Muscle of leg (tissue), 11 donors: ENCODE results near the gene AATK. TPM values are rescaled to one million over a fixed set of nuclear protein-coding genes. Genes with fewer than 3 reads are reported as not detected.
"Not testable (repeated sequence)": the region's sequence is repeated elsewhere in the genome, so short reads cannot be mapped to it uniquely, and the experiment has no call there.

Experiments used
- DNase-seq: peaks from one replicate; pipeline ENCODE4 v3.0.0; 2013
- H3K27ac ChIP-seq: one replicate; pipeline ENCODE4 v1.5.1; 2013; ENCODE audit warnings: mild to moderate bottlenecking, low read length, control low read depth
- H3K27me3 ChIP-seq: one replicate; pipeline ENCODE4 v1.6.1; 2013; ENCODE audit warnings: low read length; ENCODE audit not compliant: control insufficient read depth, insufficient read depth
- H3K36me3 ChIP-seq: one replicate; pipeline ENCODE4 v1.6.1; 2013; ENCODE audit warnings: low read length; ENCODE audit not compliant: control insufficient read depth, insufficient read depth
- H3K4me1 ChIP-seq: one replicate; pipeline ENCODE4 v1.6.1; 2013; ENCODE audit warnings: low read length; ENCODE audit not compliant: control insufficient read depth, insufficient read depth
- H3K4me3 ChIP-seq: one replicate; pipeline ENCODE4 v1.5.1; 2013; ENCODE audit warnings: low read length, control low read depth
- H3K9me3 ChIP-seq: replicated peaks from 2 replicates; pipeline ENCODE4 v1.6.1; 2013; ENCODE audit warnings: low read depth, low read length; ENCODE audit not compliant: control insufficient read depth
- WGBS: methylation state at CpG from one replicate; pipeline ENCODE4 v1.1.5; 2013; ENCODE audit warnings: missing lambda C conversion rate; ENCODE audit not compliant: insufficient coverage; 5-methylcytosine and 5-hydroxymethylcytosine counted together
- polyA plus RNA-seq, 8 donors: library from polyadenylated mRNA; unstranded; fragments of 120-200 nt; gene quantifications; one replicate each; pipeline versions ENCODE4 v1.2.1 to v1.2.3, GENCODE V29; 2013; ENCODE audit warnings: inconsistent platforms in 1 of 8, low replicate concordance in 1 of 8; ENCODE audit not compliant: insufficient read length in 8 of 8, insufficient read depth in 1 of 8
- total RNA-seq: library from RNA; stranded (reverse); fragments of 120-200 nt; gene quantifications from one replicate; pipeline ENCODE4 v1.2.4, GENCODE V29; 2013

The AATK gene
- total and polyA plus RNA-seq, 9 donors = 6.3 to 18.1 (median 9.6) TPM

DNA sequence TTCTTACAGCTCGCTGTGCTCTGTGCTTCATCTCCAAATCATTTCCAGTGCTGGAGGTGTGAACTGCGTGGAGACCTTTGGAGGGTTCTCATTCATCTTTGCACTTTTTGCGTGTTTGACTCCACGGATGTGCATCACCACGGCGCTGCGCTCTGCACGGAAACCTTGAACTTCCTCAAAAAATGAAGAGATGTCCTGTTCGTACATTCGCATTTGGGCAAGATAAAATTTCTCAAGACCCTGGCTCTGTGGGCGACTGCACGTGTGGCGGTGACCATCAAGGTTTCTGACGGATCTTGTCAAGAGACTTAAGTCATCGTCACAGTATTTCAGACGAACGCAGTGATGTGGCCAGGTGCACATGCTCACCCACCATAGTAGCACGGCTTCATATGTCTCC lies 11.1 kb downstream of the AATK start:
- WGBS = 92% methylated on average over 17 of the region's 18 CpGs
- H3K36me3 ChIP-seq = no peaks in the 10 kb centered on the region
- no peak overlapping the region for H3K27ac ChIP-seq
- peaks cover 11% of the 10 kb centered on the region for H3K4me1 ChIP-seq
- H3K27me3 ChIP-seq = no peaks in the 10 kb centered on the region
- H3K4me3 ChIP-seq = no peak overlapping the region
- no peaks in the 10 kb centered on the region for H3K9me3 ChIP-seq
- DNase-seq = no peak

DNA sequence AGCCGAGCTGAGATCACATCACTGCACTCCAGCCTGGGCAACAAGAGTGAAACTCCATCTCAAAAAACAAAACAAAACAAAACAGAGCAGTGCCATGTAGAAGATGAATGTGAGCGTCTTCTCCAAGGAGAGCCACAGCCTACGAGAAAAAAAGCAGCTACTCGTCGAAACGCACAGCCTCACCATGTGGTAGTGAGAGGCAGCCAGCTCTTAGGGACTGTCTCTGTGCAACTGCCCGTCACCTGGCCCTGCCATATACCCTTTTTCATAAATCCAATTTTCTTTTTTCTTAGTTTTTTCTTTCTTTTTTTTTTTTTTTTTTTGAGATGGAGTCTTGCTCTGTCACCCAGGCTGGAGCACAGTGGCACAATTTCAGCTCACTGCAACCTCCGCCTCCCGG lies 12.0 kb downstream of the AATK start:
- not testable (repeated sequence) for H3K4me1 ChIP-seq, H3K36me3 ChIP-seq, H3K9me3 ChIP-seq, DNase-seq, H3K27ac ChIP-seq, H3K4me3 ChIP-seq, H3K27me3 ChIP-seq
- 81% methylated on average over 5 of the region's 9 CpGs for WGBS

DNA sequence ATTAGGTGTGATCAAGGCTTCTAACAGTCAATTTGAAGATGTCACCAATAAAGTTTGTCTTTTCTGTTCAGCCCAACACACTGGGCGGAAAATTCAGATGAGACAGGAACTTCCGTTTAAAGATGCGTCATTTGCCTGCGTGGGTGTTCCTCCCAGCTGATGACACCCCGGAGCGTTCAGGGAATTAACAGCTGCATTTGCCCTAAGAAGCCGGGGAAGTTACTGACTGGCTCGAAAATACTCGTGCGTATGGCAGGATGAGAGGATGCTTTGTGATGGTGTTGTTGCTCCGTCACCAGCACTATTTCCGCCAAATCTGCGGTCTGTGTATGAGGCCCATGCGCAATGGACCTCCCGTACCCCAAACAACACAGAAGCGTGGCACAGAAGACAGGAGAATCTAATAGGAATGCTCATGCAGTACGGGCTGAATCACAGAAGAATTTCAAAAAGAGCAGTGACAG lies 12.6 kb downstream of the AATK start:
- H3K4me3 ChIP-seq = no peak overlapping the region
- 37% methylated on average over 7 of the region's 17 CpGs for WGBS
- peak overlapping the region; percentile 59 for H3K27ac ChIP-seq
- no peaks in the 10 kb centered on the region for H3K36me3 ChIP-seq
- peaks cover 6% of the 10 kb centered on the region for H3K4me1 ChIP-seq
- peak; percentile 94 for DNase-seq
- peaks cover 2% of the 10 kb centered on the region for H3K27me3 ChIP-seq
- H3K9me3 ChIP-seq = no peaks in the 10 kb centered on the region

GRCh38 chr17:81152288-81152828 lies 13.7 kb downstream of the AATK start:
- Histone ChIP-seq H3K27me3 (peaks cover 2% of the 10 kb centered on the region), H3K4me1 (peaks cover 6% of the 10 kb centered on the region), H3K27ac (no peak overlapping the region), H3K36me3 (no peaks in the 10 kb centered on the region), H3K4me3 (no peak overlapping the region), H3K9me3 (no peaks in the 10 kb centered on the region)
- no CpG with 5 or more reads among the region's 8 CpGs for WGBS
- DNase-seq = no peak

DNA sequence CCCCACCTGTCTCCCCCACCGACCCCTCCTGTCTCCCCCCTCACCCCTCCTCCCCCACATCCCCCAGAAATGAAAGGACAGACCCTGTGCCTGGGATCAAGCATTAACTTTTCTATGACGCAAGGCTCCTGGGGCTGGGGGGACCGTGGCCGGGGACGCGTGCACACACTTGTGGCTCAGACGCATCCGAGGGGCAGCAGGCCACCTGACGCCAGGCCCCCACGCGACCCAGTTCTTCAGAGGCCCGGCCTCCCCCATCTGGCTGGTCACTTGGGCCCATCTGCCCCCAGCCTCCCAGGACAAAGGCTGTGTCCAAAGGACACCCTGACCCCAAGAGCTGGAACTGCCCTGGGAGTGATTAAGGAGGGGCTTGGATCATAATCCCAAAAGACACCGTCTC lies 14.7 kb downstream of the AATK start:
- H3K27ac ChIP-seq = no peak overlapping the region
- H3K36me3 ChIP-seq = no peaks in the 10 kb centered on the region
- H3K9me3 ChIP-seq = no peaks in the 10 kb centered on the region
- DNase-seq = no peak
- H3K27me3 ChIP-seq = peaks cover 2% of the 10 kb centered on the region
- H3K4me1 ChIP-seq = peaks cover 6% of the 10 kb centered on the region
- H3K4me3 ChIP-seq = no peak overlapping the region
- WGBS = 78% methylated on average over 10 of the region's 13 CpGs

- Histone ChIP-seq H3K4me3 (no peak overlapping the region), H3K36me3 (no peaks in the 10 kb centered on the region), H3K9me3 (no peaks in the 10 kb centered on the region), H3K27me3 (peaks cover 2% of the 10 kb centered on the region), H3K27ac (no peak overlapping the region), H3K4me1 (peaks cover 6% of the 10 kb centered on the region)
- DNase-seq = no peak
- WGBS = 78% methylated on average over 11 of the region's 14 CpGs
Measured at GRCh38 chr17:81150377-81151077, 15.5 kb downstream of the AATK start.

DNA sequence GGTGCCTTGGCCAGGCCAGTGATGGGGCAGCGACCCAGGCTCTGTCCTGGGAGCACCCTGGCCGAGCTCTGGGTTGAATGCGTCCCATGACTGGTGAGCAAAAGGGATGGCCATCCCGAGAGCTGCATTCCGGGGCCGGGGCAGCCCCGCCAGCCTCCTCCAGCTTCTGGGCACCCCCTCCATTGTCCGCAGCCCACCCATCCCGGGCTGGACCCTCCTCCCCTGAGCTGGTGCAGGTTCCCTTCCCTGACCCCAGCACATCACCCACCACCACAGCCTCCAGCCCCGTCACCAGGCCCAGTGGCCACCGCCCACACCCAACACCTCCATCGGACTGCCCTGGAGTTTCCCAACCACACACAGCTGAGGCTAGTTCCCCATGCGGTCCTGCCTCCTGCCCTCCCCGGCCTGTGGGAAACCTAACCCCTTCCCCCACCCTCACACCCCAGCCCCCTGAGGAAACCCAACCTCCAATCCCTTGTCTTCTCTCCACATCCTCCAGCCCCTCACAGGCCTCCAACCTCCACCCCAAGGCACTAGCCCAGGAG lies 17.0 kb downstream of the AATK start:
- Histone ChIP-seq H3K27ac (no peak overlapping the region), H3K36me3 (no peaks in the 10 kb centered on the region), H3K27me3 (peaks cover 2% of the 10 kb centered on the region), H3K4me3 (no peak overlapping the region), H3K4me1 (peaks cover 6% of the 10 kb centered on the region), H3K9me3 (no peaks in the 10 kb centered on the region)
- DNase-seq = no peak
- WGBS = 66% methylated on average over 13 of the region's 14 CpGs

DNA sequence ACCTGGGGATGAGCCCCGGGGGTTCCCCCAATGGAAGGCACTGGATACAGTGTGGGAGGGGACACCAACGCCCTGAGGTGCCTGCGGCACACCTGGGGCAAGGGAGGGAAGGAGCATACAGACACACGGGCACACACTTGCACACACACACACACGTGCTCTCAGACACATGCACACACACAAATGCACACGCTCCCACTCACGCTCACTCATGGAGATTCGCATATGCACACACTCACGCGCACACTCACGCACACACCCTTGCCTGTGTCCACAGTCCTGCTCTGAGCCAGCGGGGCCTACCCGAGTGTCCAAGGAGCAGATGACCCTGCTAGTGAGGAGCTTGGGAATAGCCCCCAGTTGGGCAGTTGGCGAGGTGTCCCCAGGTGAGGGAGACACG lies 17.4 kb downstream of the AATK start:
- WGBS = 89% methylated on average over 11 of the region's 15 CpGs
- Histone ChIP-seq H3K4me1 (peaks cover 4% of the 10 kb centered on the region), H3K27me3 (peaks cover 2% of the 10 kb centered on the region), H3K4me3 (no peak overlapping the region), H3K36me3 (no peaks in the 10 kb centered on the region), H3K27ac (no peak overlapping the region), H3K9me3 (no peaks in the 10 kb centered on the region)
- DNase-seq = no peak

DNA sequence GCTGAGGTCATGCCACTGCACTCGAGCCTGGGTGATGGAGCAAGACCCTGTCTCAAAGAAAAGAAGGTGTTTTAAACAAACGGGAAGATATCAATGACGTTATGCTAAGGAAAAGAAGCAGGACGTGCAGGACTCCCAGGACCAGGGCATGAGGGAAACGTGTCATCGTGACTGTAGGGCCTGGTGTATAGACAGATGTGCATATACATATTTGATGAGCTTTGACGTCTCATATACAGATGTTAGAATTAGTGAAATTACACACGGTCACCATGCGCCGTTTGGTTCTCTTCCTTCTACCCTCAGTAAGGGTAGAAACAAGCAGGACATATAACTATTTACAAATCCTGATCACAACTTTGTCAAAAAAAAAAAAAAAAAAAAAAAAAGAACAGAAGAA lies 18.3 kb downstream of the AATK start:
- Histone ChIP-seq H3K36me3 (no peaks in the 10 kb centered on the region), H3K9me3 (no peaks in the 10 kb centered on the region), H3K27me3 (peaks cover 2% of the 10 kb centered on the region), H3K4me1 (peaks cover 9% of the 10 kb centered on the region), H3K4me3 (no peak overlapping the region), H3K27ac (no peak overlapping the region)
- WGBS = 66% methylated on average over 6 of the region's 10 CpGs
- no peak for DNase-seq

GRCh38 chr17:81146208-81146607 lies 19.8 kb downstream of the AATK start:
- H3K27me3 ChIP-seq, H3K9me3 ChIP-seq, DNase-seq, H3K27ac ChIP-seq, H3K4me3 ChIP-seq, H3K36me3 ChIP-seq: not testable (repeated sequence)
- WGBS = 80% methylated on average over 1 of the region's 10 CpGs
- H3K4me1 ChIP-seq = peaks cover 13% of the 10 kb centered on the region
